Measurements from ENCODE around the gene DGKK. TPM values are rescaled to one million over a fixed set of nuclear protein-coding genes. Genes with fewer than 3 reads are reported as not detected.

The DGKK gene
- total RNA-seq, 1 experiment from 2014 or later, result not detected

GRCh38 chrX:50458483-50458882, 12.1 kb downstream of the DGKK start:
- no peaks in the 10 kb centered on the region for H3K79me2 ChIP-seq (ENCODE audit: low read length)
- TF ChIP-seq EZH2phosphoT487 (IDR thresholded peaks at IDR 0.05; ENCODE audit: borderline replicate concordance, low read length) (no peak), EZH2 (IDR thresholded peaks at IDR 0.05; ENCODE audit: low read length, unreplicated experiment) (no peak), CTCF (conservative IDR thresholded peaks at IDR 0.05; ENCODE audit: low read depth, low read length) (no peak)
- H3K4me1 ChIP-seq (ENCODE audit: insufficient read depth, low read length), result no peaks in the 10 kb centered on the region
- 0 out of 2 replicates have a peak, but pooled peaks cover 7% of the 10 kb centered on the region for H3K27me3 ChIP-seq (ENCODE audit: low read length)
- no peak overlapping the region for H3K27ac ChIP-seq (ENCODE audit: low read length)
- H2AFZ ChIP-seq (ENCODE audit: low read length), result no peak overlapping the region
- H3K4me2 ChIP-seq (ENCODE audit: low read length), result no peak overlapping the region
- H4K20me1 ChIP-seq (ENCODE audit: low read length), result no peaks in the 10 kb centered on the region
- H3K9me2 ChIP-seq (replicated peaks; ENCODE audit: low read length), result no peaks in the 10 kb centered on the region
- intact Hi-C loops (cut with micrococcal nuclease), result no loop called here
- ATAC-seq (no peak), DNase-seq (no peak)
- no TSS peak for BruUV-seq (replicated peaks)
- no peak overlapping the region for H3K4me3 ChIP-seq (ENCODE audit: low read length)
- POLR2A ChIA-PET (ENCODE audit: unreplicated experiment), result no interaction called here
- H3F3A ChIP-seq (ENCODE audit: low read length, unreplicated experiment), result no peaks in the 10 kb centered on the region
- H3K9me3 ChIP-seq (ENCODE audit: low read length), result no peaks in the 10 kb centered on the region
- H3K9ac ChIP-seq (ENCODE audit: low read length), result no peak overlapping the region
- CTCF ChIA-PET, result interaction anchor here (1.2 kb wide), 1 partner anchor 359 kb away, joined by 3 read pairs; no protein-coding TSS in a partner anchor
- no peaks in the 10 kb centered on the region for H3K36me3 ChIP-seq (ENCODE audit: low read depth, low read length)

GRCh38 chrX:50456712-50457484, 13.7 kb downstream of the DGKK start:
- Histone ChIP-seq H3K79me2 (ENCODE audit: low read length) (no peaks in the 10 kb centered on the region), H3K9me2 (replicated peaks; ENCODE audit: low read length) (no peaks in the 10 kb centered on the region), H3K4me3 (ENCODE audit: low read length) (no peak overlapping the region), H3K9ac (ENCODE audit: low read length) (no peak overlapping the region), H4K20me1 (ENCODE audit: low read length) (no peaks in the 10 kb centered on the region), H3K27ac (ENCODE audit: low read length) (no peak overlapping the region), H3F3A (ENCODE audit: low read length, unreplicated experiment) (no peaks in the 10 kb centered on the region), H2AFZ (ENCODE audit: low read length) (no peak overlapping the region), H3K4me2 (ENCODE audit: low read length) (no peak overlapping the region), H3K36me3 (ENCODE audit: low read depth, low read length) (no peaks in the 10 kb centered on the region), H3K4me1 (ENCODE audit: insufficient read depth, low read length) (no peaks in the 10 kb centered on the region), H3K27me3 (ENCODE audit: low read length) (0 out of 2 replicates have a peak, but pooled peaks cover 4% of the 10 kb centered on the region), H3K9me3 (ENCODE audit: low read length) (no peaks in the 10 kb centered on the region)
- intact Hi-C loops (cut with micrococcal nuclease), result no loop called here
- CTCF ChIA-PET, result no interaction called here
- BruUV-seq (replicated peaks), result no TSS peak
- DNase-seq (no peak), ATAC-seq (no peak)
- POLR2A ChIA-PET (ENCODE audit: unreplicated experiment), result no interaction called here
- TF ChIP-seq EZH2phosphoT487 (IDR thresholded peaks at IDR 0.05; ENCODE audit: borderline replicate concordance, low read length) (no peak), EZH2 (IDR thresholded peaks at IDR 0.05; ENCODE audit: low read length, unreplicated experiment) (no peak), CTCF (conservative IDR thresholded peaks at IDR 0.05; ENCODE audit: low read depth, low read length) (peak; percentile 15; the same call in 1 of the 2 replicates)

- no peak overlapping the region for H3K4me3 ChIP-seq (ENCODE audit: low read length)
- CTCF ChIA-PET, result no interaction called here
- no peak for TF ChIP-seq CTCF (conservative IDR thresholded peaks at IDR 0.05; ENCODE audit: low read depth, low read length)
- no peak for TF ChIP-seq EZH2phosphoT487 (IDR thresholded peaks at IDR 0.05; ENCODE audit: borderline replicate concordance, low read length)
- no peak for TF ChIP-seq EZH2 (IDR thresholded peaks at IDR 0.05; ENCODE audit: low read length, unreplicated experiment)
Measured at GRCh38 chrX:50452782-50453181, 17.8 kb downstream of the DGKK start.

More at GRCh38 chrX:50452782-50453181, 17.8 kb downstream of the DGKK start:
- no peaks in the 10 kb centered on the region for H3K36me3 ChIP-seq (ENCODE audit: low read depth, low read length)
- no peak overlapping the region for H3K4me2 ChIP-seq (ENCODE audit: low read length)
- no peaks in the 10 kb centered on the region for H3K27me3 ChIP-seq (ENCODE audit: low read length)
- intact Hi-C loops (cut with micrococcal nuclease), result no loop called here
- H3K9me2 ChIP-seq (replicated peaks; ENCODE audit: low read length), result no peaks in the 10 kb centered on the region
- BruUV-seq (replicated peaks), result no TSS peak
- no peaks in the 10 kb centered on the region for H3F3A ChIP-seq (ENCODE audit: low read length, unreplicated experiment)
- H4K20me1 ChIP-seq (ENCODE audit: low read length), result no peaks in the 10 kb centered on the region
- H2AFZ ChIP-seq (ENCODE audit: low read length), result no peak overlapping the region
- no peak overlapping the region for H3K9ac ChIP-seq (ENCODE audit: low read length)
- no peaks in the 10 kb centered on the region for H3K9me3 ChIP-seq (ENCODE audit: low read length)
- H3K4me1 ChIP-seq (ENCODE audit: insufficient read depth, low read length), result no peaks in the 10 kb centered on the region; the same call in 1 of the 2 replicates
- H3K27ac ChIP-seq (ENCODE audit: low read length), result no peak overlapping the region
- H3K79me2 ChIP-seq (ENCODE audit: low read length), result no peaks in the 10 kb centered on the region
- DNase-seq, result no peak
- no peak for ATAC-seq
- POLR2A ChIA-PET (ENCODE audit: unreplicated experiment), result no interaction called here
